ENCODE measurements around the gene MED28.

The MED28 gene

GRCh38 chr4:17667253-17667652 is 52.8 kb downstream of the MED28 start:
- no peak for DNase-seq (ENCODE audit: low read depth in 2 of 2)

- no peak for DNase-seq (ENCODE audit: low read depth in 2 of 2)
Measured at GRCh38 chr4:17667653-17668201, 53.3 kb downstream of the MED28 start.

DNA sequence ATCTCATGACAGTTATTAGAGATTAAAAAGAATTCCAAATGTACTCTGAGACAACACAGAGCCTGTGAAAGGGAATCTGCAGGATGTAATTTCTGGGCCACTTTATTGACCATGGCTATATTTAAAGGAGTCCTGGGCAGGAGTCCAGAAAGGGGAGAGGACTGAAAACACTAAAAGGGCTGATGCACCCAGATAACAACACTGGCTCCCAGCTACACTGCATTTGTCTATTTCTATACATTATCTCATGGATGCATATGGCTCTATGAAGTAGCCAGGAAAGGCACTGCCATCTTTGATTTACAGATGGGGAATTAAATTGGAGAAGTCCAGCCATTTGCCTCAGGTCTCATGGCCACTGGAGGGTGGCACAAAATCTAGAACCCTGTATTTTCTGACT is 56.0 kb downstream of the MED28 start:
- no peak for DNase-seq (ENCODE audit: low read depth in 2 of 2)

DNA sequence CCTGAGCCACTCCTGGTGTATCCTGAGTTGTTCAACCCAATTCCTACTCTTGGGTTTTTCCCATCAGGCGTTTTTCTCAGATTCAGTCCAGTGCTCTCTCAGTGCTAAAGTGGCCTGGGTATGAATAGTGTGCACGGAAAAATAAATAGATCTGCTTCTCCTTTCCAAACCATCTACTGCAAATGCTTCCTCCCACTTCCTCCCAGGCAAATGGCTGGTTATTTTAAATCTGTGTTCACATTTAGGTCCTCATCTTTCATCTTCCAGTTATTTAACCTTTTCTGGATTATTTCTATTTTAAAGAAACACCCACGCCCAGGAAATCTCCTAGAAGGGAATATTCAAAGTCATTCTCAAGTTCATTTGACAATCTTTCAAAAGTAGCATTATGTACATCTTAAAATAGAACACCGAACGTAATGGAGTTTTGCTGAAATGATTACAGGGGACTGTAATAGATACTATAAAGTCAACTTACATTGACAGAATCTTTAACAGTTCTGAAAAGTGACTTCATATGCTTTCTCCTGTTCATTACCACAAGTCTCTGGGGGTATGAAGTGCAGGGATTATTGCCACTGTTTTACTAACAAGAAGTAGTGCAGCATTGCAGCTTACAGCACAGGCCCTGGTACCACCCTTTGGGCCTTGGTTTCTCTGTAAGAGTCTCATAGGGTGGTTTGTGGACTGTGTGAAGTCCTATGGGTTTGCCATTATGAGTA is 66.3 kb downstream of the MED28 start:
- DNase-seq (ENCODE audit: low read depth in 2 of 2): no peak

- DNase-seq (ENCODE audit: low read depth in 2 of 2): no peak
Measured at GRCh38 chr4:17681281-17682221, 67.1 kb downstream of the MED28 start.

- DNase-seq (ENCODE audit: low read depth in 2 of 2): no peak
Measured at GRCh38 chr4:17682222-17682566, 67.8 kb downstream of the MED28 start.
